Rectal smooth muscle tissue (tissue), 1 donor: ENCODE measurements around the gene RPS3A.
"Not testable (repeated sequence)": the region's sequence is repeated elsewhere in the genome, so short reads cannot be mapped to it uniquely, and the experiment has no call there.

ENCODE experiments used
- H3K27ac ChIP-seq: one replicate; pipeline ENCODE4 v1.7.0; 2013; ENCODE audit warnings: low read depth, low read length, inconsistent platforms
- H3K27me3 ChIP-seq: one replicate; pipeline ENCODE4 v1.7.0; 2013; ENCODE audit warnings: low read length; ENCODE audit not compliant: control insufficient read depth, insufficient read depth
- H3K36me3 ChIP-seq: one replicate; pipeline ENCODE4 v1.7.0; 2013; ENCODE audit warnings: low read length; ENCODE audit not compliant: control insufficient read depth, insufficient read depth
- H3K4me1 ChIP-seq: one replicate; pipeline ENCODE4 v1.7.0; 2013; ENCODE audit warnings: low read length; ENCODE audit not compliant: control insufficient read depth, insufficient read depth
- H3K4me3 ChIP-seq: one replicate; pipeline ENCODE4 v1.7.0; 2013; ENCODE audit warnings: low read length
- H3K9ac ChIP-seq: one replicate; pipeline ENCODE4 v1.7.0; 2013; ENCODE audit warnings: low read length

Gene RPS3A

DNA sequence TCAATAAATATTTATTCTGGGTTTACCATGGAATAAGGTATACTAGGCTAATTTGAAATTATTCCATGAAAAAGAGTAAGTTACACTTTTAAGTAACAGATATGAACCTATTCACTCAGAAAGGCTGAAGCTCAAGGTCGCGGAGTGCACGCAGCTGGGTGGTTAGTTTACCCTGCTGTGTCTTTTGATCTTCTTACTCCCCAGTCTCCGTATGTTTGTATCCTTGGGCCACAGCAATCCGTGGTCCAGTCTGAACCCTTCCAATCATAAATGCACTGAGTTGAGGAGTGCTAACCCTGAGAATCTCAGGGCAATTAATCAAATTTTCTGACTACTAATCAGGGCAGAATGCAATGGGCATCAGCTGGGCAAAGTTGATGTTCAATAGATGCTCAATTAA is 33.9 kb downstream of the RPS3A start:
- Histone ChIP-seq H3K36me3 (peaks cover 16% of the 10 kb centered on the region), H3K9ac (no peak overlapping the region), H3K4me3 (no peak overlapping the region), H3K27ac (no peak overlapping the region), H3K4me1 (no peaks in the 10 kb centered on the region), H3K27me3 (no peaks in the 10 kb centered on the region)

GRCh38 chr4:151136048-151136447 is 36.6 kb downstream of the RPS3A start:
- not testable (repeated sequence) for H3K9ac ChIP-seq, H3K4me1 ChIP-seq, H3K4me3 ChIP-seq, H3K27me3 ChIP-seq, H3K27ac ChIP-seq
- H3K36me3 ChIP-seq, result peaks cover 13% of the 10 kb centered on the region

GRCh38 chr4:151139814-151140213 is 40.4 kb downstream of the RPS3A start:
- no peak overlapping the region for H3K9ac ChIP-seq
- H3K4me1 ChIP-seq, result no peaks in the 10 kb centered on the region
- H3K36me3 ChIP-seq, result peaks cover 12% of the 10 kb centered on the region
- no peaks in the 10 kb centered on the region for H3K27me3 ChIP-seq
- no peak overlapping the region for H3K27ac ChIP-seq
- no peak overlapping the region for H3K4me3 ChIP-seq

DNA sequence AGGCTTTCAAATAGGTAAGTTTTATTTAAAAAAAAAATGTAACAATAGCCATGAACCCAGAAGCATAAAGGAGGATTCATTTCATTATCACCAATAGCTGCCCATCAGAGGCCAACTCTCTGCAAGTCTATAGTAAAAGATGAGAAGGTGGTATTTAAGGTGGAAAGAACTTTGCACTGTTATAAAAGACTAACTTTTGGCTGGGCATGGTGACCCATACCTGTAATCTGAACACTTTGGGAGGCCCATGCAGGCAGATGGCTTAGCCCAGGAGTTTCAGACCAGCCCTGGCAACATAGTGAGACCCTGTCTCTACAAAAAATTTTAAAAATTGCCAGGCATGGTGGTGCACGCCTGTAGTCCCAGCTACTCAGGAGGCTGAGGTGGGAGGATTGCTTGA is 43.3 kb downstream of the RPS3A start:
- H3K36me3 ChIP-seq, result peaks cover 17% of the 10 kb centered on the region
- H3K4me1 ChIP-seq, result no peaks in the 10 kb centered on the region
- H3K27me3 ChIP-seq, result no peaks in the 10 kb centered on the region
- H3K4me3 ChIP-seq, result no peak overlapping the region
- no peak overlapping the region for H3K27ac ChIP-seq
- H3K9ac ChIP-seq, result no peak overlapping the region

DNA sequence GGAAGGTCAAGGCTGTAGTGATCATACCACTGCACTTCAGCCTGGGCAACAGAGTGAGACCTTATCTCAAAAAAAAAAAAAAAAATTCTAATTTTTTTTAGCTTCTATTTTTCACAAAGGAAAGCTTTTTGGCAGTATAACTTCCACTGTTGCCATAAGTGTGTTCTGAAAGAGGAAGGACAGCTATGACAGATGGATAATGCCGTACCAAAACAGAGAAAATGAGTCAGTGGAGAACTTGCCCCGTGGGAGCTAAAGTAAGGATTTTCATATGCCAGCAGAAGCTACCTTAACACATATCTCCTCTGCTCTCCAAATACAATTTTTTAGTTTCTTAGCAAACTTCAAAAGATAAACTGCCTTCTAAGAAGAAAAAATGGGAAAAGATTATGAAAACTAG is 43.7 kb downstream of the RPS3A start:
- H3K9ac ChIP-seq, result no peak overlapping the region
- H3K4me1 ChIP-seq, result no peaks in the 10 kb centered on the region
- H3K4me3 ChIP-seq, result no peak overlapping the region
- no peak overlapping the region for H3K27ac ChIP-seq
- peaks cover 18% of the 10 kb centered on the region for H3K36me3 ChIP-seq
- no peaks in the 10 kb centered on the region for H3K27me3 ChIP-seq

DNA sequence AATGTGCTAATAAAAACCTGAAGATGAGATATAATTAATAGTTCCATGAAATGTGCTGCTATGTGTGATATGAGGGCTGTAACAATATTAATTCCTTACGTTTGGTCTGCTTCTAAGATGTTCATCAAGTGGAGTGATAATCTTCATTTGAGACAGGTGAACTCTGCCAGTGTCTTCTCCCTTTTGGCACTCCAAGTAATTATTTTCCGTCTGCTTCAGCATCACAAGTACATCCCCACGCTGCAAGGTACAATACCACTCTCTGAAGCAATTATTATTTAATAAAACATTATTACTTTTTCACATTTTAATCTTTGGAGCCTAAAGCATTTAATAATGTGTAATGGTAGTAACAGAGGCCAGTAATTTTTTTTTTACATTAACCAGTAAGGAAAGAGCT is 44.4 kb downstream of the RPS3A start:
- Histone ChIP-seq H3K27me3 (no peaks in the 10 kb centered on the region), H3K36me3 (peaks cover 18% of the 10 kb centered on the region), H3K4me3 (no peak overlapping the region), H3K9ac (no peak overlapping the region), H3K27ac (no peak overlapping the region), H3K4me1 (no peaks in the 10 kb centered on the region)

DNA sequence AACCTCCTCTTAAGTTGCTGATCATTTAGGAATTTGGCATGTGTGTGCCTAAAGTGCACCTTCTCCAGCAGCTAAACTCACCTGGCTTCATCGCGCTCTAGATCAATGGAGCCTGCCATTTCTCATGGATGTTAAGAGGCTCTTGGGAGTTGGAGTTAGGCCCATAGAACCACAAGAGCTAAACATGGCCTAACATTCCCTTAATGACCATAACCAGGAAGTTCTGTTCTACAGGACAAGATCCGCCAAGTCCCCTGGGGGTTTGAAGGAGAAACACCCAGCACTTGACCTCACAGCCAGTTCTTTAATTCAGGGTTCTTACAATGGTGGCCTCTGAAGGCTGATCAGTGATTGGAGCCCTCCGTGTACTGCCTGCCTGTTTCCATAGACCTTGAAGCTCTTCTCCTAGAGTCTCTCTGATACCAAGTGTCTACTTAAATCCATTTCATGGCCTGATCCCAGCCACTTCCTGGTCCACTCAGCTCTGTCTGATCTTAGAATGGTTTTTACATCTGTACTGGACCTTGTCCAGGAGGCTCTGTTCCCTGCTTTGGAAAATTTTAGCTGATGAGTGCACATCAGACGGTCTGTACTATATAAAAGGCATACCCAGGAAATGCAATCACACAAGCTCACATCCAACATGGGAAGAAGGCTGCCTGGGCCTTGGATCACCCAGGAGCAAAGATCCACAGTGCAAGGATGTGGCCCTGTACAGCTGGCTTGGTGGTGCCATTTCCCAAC is 45.1 kb downstream of the RPS3A start:
- H3K27me3 ChIP-seq, result no peaks in the 10 kb centered on the region
- no peak overlapping the region for H3K27ac ChIP-seq
- H3K4me3 ChIP-seq, result no peak overlapping the region
- no peaks in the 10 kb centered on the region for H3K4me1 ChIP-seq
- no peak overlapping the region for H3K9ac ChIP-seq
- H3K36me3 ChIP-seq, result peaks cover 15% of the 10 kb centered on the region

GRCh38 chr4:151147000-151147399 is 47.6 kb downstream of the RPS3A start:
- peaks cover 9% of the 10 kb centered on the region for H3K36me3 ChIP-seq
- no peak overlapping the region for H3K9ac ChIP-seq
- no peaks in the 10 kb centered on the region for H3K4me1 ChIP-seq
- no peaks in the 10 kb centered on the region for H3K27me3 ChIP-seq
- no peak overlapping the region for H3K27ac ChIP-seq
- no peak overlapping the region for H3K4me3 ChIP-seq

GRCh38 chr4:151148261-151148660 is 48.8 kb downstream of the RPS3A start:
- Histone ChIP-seq H3K27ac (no peak overlapping the region), H3K4me1 (no peaks in the 10 kb centered on the region), H3K36me3 (peaks cover 9% of the 10 kb centered on the region), H3K27me3 (no peaks in the 10 kb centered on the region), H3K9ac (no peak overlapping the region), H3K4me3 (no peak overlapping the region)

- Histone ChIP-seq H3K27me3 (no peaks in the 10 kb centered on the region), H3K4me3 (no peak overlapping the region), H3K9ac (no peak overlapping the region), H3K27ac (no peak overlapping the region), H3K4me1 (no peaks in the 10 kb centered on the region), H3K36me3 (peaks cover 9% of the 10 kb centered on the region)
Measured at GRCh38 chr4:151150821-151151580, 51.6 kb downstream of the RPS3A start.

DNA sequence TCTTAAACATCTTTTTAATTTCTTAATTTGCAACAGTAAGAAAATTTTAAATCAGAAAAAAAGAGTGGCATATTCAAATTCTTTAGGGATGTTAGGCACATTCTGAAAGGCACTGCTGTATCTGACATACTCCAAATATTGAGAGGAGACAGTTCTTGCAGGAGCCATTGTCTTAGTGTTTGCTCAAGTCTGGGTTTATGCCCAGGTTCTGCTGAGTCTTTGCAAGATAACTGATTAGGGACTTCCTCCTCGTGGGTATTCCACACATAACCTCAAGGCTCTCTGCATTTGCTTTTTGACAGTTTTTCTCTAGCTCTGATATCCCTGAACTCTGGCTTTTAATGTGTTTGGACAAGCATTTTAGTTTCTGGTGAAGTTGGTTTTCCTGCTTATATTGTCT is 52.6 kb downstream of the RPS3A start:
- Histone ChIP-seq H3K27ac (no peak overlapping the region), H3K4me1 (no peaks in the 10 kb centered on the region), H3K4me3 (no peak overlapping the region), H3K36me3 (peaks cover 7% of the 10 kb centered on the region), H3K9ac (no peak overlapping the region), H3K27me3 (no peaks in the 10 kb centered on the region)

- no peaks in the 10 kb centered on the region for H3K4me1 ChIP-seq
- no peaks in the 10 kb centered on the region for H3K36me3 ChIP-seq
- no peak overlapping the region for H3K4me3 ChIP-seq
- no peaks in the 10 kb centered on the region for H3K27me3 ChIP-seq
- no peak overlapping the region for H3K9ac ChIP-seq
- no peak overlapping the region for H3K27ac ChIP-seq
Measured at GRCh38 chr4:151153585-151153984, 54.2 kb downstream of the RPS3A start.
